GM12873 (cell line): ENCODE measurements around the gene RERE.

ENCODE experiments used
- TF ChIP-seq, protein P1 (sequence below): IDR thresholded peaks from 2 replicates; pipeline ENCODE4 v1.5.1; 2012; ENCODE audit warnings: low read depth, mild to moderate bottlenecking, moderate library complexity, low read length, control low read depth; ENCODE audit not compliant: insufficient read depth; ENCODE audit errors: missing control alignments

Gene RERE

DNA sequence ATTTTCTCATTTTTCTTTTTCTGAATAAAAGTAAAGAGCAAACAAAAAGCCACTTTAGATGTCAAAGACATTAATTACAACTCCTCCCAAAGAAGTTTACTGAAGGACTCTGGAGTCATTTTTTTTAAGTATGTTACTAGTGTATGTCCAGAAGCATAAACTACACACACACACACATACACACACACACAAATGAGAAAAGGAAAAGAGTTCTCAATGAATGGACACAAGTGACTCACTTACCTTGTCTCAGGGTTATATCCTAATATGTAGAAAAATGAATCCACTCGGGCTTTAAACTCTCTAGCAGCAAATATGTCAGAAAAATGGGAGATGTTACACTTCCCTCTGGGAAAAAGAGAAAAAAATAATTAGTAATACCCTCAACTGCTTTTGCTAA is 276.5 kb downstream of the RERE start:
- TF ChIP-seq, protein P1, sequence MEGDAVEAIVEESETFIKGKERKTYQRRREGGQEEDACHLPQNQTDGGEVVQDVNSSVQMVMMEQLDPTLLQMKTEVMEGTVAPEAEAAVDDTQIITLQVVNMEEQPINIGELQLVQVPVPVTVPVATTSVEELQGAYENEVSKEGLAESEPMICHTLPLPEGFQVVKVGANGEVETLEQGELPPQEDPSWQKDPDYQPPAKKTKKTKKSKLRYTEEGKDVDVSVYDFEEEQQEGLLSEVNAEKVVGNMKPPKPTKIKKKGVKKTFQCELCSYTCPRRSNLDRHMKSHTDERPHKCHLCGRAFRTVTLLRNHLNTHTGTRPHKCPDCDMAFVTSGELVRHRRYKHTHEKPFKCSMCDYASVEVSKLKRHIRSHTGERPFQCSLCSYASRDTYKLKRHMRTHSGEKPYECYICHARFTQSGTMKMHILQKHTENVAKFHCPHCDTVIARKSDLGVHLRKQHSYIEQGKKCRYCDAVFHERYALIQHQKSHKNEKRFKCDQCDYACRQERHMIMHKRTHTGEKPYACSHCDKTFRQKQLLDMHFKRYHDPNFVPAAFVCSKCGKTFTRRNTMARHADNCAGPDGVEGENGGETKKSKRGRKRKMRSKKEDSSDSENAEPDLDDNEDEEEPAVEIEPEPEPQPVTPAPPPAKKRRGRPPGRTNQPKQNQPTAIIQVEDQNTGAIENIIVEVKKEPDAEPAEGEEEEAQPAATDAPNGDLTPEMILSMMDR, result no peak

DNA sequence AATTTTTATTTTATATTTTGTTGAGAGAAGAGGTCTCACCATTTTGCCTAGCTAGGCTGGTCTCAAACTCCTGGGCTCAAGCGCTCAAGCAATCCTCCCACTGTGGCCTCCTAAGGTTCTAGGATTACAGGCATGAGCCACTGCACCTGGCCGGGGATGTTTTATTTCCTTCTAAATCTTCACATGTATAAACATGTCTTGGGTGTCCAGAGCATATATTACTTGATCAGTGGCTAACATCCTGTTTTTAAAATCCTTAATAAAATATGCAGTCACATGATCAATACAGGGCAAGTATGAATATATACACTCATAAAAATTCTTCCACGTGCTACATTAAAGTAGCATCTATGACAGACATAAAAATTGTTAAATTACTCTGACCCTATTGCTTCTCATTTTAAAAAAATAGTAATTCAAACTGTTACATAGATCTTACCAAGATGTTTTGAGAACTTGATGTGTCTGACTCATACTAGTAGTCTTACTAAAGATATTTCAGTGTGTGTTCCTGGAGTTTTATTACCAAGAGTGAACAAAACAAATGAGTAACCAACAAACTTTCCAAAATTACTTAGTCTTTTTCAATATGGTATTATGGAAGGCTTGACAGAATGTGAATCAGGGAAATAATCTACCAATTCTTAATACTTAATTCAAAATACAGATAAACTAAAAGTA is 277.0 kb downstream of the RERE start:
- TF ChIP-seq, protein P1, result no peak

DNA sequence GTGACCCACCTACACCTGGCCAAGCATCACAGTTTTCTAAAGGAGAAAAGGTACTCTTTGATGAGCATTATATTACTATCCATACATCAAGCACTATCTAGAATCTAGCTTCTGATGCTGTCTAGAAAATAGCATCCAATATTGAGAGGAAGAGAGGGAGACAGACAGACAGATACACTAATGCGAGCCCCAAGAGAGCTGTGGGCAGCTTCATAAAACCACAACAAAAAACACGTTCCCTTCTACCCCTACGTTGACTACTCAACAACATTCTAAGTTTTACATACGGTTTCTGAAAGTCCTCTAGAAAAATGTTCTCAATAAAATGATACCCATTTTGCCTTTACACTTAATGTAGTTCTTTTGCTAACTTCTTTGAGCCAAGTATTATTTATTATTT is 277.8 kb downstream of the RERE start:
- TF ChIP-seq, protein P1, result no peak

DNA sequence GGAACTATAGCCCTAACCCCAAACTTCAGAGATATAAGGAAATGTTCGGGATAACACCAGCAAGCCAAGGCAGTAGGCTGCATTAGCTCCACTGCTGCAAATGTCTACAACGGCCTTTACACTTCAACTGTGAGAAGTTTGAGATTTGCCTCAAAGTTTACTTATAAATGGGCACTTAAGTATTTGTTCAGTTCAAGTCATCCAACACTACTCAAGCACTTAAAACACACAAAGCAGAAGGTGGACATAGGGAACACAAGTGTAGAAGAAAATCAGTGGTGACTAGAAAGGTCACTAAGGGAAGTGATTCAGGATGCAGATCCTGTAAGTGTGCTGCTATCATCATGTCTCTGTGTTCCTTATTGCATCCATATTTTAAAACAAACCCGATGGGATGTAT is 278.9 kb downstream of the RERE start:
- TF ChIP-seq, protein P1, result no peak

DNA sequence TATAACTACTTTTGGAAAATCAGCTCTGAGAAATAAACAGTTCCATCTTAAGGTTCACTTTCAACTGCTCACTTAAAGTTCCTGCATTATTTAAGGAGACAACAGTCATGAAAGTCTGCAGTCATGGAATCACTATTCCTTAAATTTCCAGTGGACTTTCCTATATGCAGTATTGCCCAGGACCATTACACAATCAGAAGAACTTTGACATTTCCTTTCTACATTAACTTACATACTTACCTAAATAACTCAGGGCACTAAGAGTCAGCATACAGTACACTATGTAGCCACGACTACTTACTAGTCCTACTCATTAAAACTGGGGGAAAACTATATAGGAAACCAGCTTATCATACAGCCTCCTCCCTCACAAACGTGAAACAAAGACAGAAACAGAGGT is 279.4 kb downstream of the RERE start:
- TF ChIP-seq, protein P1, result no peak

DNA sequence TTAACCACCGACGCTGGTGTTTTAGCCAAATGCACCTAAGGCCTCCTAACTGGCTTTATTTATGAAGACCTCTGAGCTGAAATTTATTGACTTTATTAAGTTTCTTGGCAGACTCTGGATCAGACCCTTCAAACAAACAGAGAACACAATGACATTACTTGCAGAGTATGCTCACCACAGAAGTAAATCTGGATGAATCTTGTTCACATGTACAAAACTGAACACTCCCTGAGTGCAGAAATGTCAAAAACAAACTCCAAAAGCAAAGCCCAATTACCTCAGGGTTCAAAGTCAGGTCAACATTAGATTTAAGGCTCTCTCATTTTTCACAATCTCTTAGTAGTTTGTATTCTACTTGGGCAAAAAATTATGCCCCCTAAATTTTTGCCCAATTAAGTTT is 280.9 kb downstream of the RERE start:
- TF ChIP-seq, protein P1, result no peak

DNA sequence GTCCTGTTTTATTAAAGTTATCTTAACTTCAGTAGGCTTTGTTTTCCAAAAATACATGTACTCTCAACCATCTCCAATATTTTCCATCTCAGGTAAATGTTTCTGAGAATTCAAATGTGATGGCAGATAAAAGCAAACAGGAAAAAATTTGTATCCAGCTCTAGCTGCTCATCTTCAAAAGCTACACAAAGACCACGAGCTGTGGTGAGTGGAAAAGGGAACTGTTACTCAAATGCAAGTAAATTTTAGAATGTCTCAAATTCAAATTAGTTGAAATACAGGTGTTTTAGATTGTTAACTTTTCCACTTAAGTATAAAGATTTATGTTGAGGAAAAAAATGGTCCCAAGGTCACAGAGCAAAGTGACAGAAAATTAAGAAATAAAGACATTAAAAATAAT is 283.5 kb downstream of the RERE start:
- TF ChIP-seq, protein P1, result no peak
